Colonic mucosa (tissue), 4 donors: Measurements from ENCODE around the gene CCDC61. TPM values are rescaled to one million over a fixed set of nuclear protein-coding genes. Genes with fewer than 3 reads are reported as not detected.

Experiments
- DNase-seq: peaks from one replicate; pipeline ENCODE4 v3.0.0-alpha.2; 2020
- H3K27ac ChIP-seq: fragments of 200-600 bp; one replicate; pipeline ENCODE4 v1.8.0; 2021
- H3K27me3 ChIP-seq: fragments of 200-600 bp; one replicate; pipeline ENCODE4 v1.8.0; 2021
- H3K36me3 ChIP-seq: fragments of 200-600 bp; one replicate; pipeline ENCODE4 v1.8.0; 2021
- H3K4me1 ChIP-seq: fragments of 200-600 bp; one replicate; pipeline ENCODE4 v1.8.0; 2021; ENCODE audit warnings: mild to moderate bottlenecking
- H3K4me3 ChIP-seq: fragments of 200-600 bp; one replicate; pipeline ENCODE4 v1.8.0; 2021
- H3K9ac ChIP-seq, 2 donors: one replicate each; pipeline ENCODE4 v1.7.0; 2013; ENCODE audit warnings: control low read depth in 2 of 2, low read depth in 2 of 2, low read length in 2 of 2
- H3K9me3 ChIP-seq: fragments of 200-600 bp; one replicate; pipeline ENCODE4 v1.8.0; 2021
- intact Hi-C: fragments of 100-400 bp; cut with DNase I; formaldehyde crosslinking; loops from one replicate; pipeline ENCODE4 v1.14.1; 2022
- total RNA-seq, 2 donors: library from RNA; stranded (reverse); fragmentation: NEBNext Ultra II Directional in 1 of 2; extraction: Animal tissue kit (Norgen Biotek cat#: 25700) in 1 of 2; gene quantifications; one replicate each; pipeline ENCODE4 v1.2.1, GENCODE V29; 2021
- TF ChIP-seq, protein P1 (sequence below): fragments of 200-600 bp; IDR thresholded peaks from one replicate; pipeline ENCODE4 v1.8.0; 2022; ENCODE audit warnings: antibody characterized with exemption, mild to moderate bottlenecking
- donor health status: healthy.
- donor health status: DM: no; HTN: no; CAD: no.
- donor health status: DM: no; HTN: no; CAD: no.

The CCDC61 gene
- total RNA-seq, 2 donors from 2014 or later: 14.4 to 32.2 TPM

DNA sequence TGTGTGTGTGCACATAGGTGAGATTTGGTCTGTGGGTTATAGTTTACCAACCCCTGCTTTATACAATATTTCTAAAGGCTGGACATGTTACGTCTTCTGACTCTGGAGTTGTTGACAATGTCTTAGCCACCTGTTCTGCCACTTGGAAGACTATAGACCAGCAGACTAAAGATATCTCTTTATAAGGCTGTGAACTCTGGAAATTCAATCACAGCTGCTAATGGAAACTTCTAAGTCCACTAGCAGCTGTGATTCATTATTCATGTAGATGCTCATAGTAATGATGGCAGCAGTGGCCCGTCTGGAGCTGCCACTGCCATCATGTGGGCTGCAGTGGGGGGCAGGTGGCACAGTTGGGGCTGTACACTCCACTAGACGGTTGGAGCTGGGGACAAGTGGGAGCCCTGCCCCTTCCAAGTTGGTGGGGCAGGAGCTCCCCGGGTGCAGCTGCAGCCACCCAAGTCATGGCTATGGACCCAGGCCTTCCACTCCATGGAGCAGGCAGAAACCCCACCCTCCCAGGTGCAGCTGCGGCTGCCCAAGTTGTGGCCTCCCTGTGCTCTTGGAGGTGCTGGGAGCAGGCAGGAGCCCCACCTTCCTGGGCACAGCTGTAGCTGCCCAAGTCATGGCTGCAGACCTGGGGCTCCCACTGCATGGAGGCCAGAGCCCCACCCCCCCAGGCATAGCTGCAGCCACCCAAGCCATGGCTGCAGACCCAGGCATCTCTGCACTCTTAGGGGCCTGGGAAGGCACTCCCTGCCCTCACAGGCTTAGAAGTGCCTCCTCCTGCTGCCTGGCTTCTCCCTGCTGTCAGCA lies 36.7 kb downstream of the CCDC61 start:
- H3K36me3 ChIP-seq: no peaks in the 10 kb centered on the region
- no peaks in the 10 kb centered on the region for H3K4me1 ChIP-seq
- H3K9ac ChIP-seq: no peak overlapping the region
- TF ChIP-seq, protein P1, sequence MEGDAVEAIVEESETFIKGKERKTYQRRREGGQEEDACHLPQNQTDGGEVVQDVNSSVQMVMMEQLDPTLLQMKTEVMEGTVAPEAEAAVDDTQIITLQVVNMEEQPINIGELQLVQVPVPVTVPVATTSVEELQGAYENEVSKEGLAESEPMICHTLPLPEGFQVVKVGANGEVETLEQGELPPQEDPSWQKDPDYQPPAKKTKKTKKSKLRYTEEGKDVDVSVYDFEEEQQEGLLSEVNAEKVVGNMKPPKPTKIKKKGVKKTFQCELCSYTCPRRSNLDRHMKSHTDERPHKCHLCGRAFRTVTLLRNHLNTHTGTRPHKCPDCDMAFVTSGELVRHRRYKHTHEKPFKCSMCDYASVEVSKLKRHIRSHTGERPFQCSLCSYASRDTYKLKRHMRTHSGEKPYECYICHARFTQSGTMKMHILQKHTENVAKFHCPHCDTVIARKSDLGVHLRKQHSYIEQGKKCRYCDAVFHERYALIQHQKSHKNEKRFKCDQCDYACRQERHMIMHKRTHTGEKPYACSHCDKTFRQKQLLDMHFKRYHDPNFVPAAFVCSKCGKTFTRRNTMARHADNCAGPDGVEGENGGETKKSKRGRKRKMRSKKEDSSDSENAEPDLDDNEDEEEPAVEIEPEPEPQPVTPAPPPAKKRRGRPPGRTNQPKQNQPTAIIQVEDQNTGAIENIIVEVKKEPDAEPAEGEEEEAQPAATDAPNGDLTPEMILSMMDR: no peak
- no peak overlapping the region for H3K27ac ChIP-seq
- H3K27me3 ChIP-seq: no peaks in the 10 kb centered on the region
- H3K9me3 ChIP-seq: no peaks in the 10 kb centered on the region
- intact Hi-C loops: loop anchor here (5.0 kb wide), 1 partner anchor 155 kb away; no protein-coding TSS in a partner anchor
- H3K4me3 ChIP-seq: no peak overlapping the region
- no peak for DNase-seq

DNA sequence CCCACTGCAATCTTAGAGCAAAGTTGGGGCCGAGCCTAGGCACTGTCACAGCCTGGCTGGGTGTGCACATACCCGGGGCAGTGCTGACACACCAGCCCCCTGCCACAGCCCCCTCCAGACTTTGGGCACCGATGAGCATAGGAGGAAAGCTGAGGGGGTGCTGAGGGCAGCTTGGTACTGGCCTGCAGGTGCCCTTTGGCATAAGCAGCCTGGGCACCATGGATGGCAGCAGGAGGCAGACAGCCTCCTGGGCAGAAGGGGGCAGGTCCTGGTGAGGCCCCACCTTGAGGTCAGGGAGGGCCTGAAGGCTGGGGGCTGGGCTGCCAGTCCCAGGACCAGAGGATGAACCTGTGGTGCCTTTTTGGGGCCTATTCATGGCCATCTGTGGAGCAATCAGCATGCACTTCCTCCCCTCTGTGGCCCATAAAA lies 37.3 kb downstream of the CCDC61 start:
- Histone ChIP-seq H3K4me3 (no peak overlapping the region), H3K4me1 (no peaks in the 10 kb centered on the region), H3K9me3 (no peaks in the 10 kb centered on the region), H3K9ac (no peak overlapping the region), H3K27ac (no peak overlapping the region), H3K36me3 (no peaks in the 10 kb centered on the region), H3K27me3 (no peaks in the 10 kb centered on the region)
- DNase-seq: no peak
- TF ChIP-seq, protein P1: no peak
- intact Hi-C loops: loop anchor here (5.0 kb wide), 1 partner anchor 155 kb away; no protein-coding TSS in a partner anchor

DNA sequence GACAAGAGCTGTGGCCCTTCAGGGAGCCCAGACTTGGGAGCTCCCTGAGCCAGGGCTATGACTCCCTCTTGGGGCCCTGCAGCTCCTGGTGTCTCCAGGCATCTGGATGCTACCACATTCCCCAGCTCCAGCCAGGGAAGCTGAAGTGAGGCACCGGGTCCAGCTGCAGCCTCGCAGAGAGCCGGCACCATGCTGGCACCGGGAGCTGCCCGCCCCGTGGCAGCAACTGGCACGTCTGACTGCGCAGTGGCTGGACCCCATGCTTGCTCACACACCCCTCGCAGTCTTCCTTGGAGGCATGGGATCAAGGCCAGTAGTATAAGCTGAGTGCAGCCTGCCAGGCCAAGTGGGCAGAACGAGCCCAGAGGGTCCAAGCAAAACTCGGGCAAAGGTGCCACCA lies 38.1 kb downstream of the CCDC61 start:
- no peak overlapping the region for H3K27ac ChIP-seq
- no peak overlapping the region for H3K4me3 ChIP-seq
- no peak overlapping the region for H3K9ac ChIP-seq
- DNase-seq: no peak
- no peaks in the 10 kb centered on the region for H3K36me3 ChIP-seq
- H3K4me1 ChIP-seq: no peaks in the 10 kb centered on the region
- TF ChIP-seq, protein P1: no peak
- no peaks in the 10 kb centered on the region for H3K27me3 ChIP-seq
- intact Hi-C loops: loop anchor here (5.0 kb wide), 1 partner anchor 154 kb away; no protein-coding TSS in a partner anchor
- no peaks in the 10 kb centered on the region for H3K9me3 ChIP-seq

DNA sequence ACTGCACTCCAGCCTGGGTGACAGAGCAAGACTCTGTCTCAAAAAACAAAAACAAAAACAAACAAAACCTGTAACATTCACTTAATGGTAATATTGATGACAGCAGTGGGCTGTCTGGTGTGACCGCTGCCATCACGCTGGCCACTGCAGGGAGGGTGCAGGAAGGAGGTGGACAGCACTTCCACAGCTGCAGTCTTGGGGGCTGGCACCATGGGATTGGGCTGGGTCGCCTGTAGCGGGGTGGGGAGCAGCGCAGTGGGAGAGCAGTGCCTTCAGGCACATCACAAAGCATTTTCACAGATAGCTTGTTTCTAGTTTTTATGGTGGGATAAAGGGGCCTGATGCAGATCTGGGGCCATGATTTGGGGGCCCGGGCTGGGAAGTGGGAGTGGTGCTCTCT lies 40.3 kb downstream of the CCDC61 start:
- H3K9ac ChIP-seq: no peak overlapping the region
- DNase-seq: no peak

DNA sequence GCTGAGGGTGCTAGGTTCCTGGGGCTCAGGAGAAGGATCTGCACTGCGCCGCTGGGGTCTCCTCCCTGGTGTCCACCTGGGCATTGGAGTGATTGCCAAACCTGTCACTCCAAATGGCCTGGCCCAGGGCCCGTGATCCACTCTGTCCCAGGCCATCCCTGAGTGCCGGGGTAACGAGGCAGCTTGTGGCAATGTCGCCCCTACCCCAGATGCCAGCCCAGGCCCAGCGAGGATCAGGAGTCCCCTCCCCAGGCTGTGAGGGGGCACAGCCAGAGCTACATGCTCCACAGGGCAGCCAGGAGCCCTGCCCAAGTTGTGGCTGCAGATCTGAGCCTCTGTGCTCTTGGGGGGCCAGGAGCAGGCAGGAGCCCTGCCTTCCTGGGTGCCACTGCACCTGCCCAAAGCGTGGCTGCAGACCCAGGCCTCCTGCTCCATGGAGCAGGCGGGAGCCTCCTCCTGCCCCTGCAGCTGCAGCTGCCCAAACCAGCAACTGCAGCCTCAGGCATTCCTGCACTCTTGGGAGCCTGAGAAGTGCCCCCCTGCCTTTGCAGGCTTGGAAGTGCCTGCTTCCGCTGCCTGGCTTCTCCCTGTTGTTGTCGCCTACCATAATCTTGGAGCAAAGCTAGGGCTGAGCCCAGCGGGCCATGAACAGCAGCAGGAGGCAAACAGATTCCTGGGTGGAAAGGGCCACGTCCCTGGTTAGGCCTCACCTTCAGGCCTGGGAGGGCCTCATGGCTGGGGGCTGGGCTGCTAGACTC lies 40.9 kb downstream of the CCDC61 start:
- intact Hi-C loops: no loop called here
- H3K27me3 ChIP-seq: no peaks in the 10 kb centered on the region

More for the DNA sequence above, 40.3 kb downstream of the CCDC61 start:
- H3K27me3 ChIP-seq: no peaks in the 10 kb centered on the region
- TF ChIP-seq, protein P1: no peak
- no peak overlapping the region for H3K4me3 ChIP-seq
- no peaks in the 10 kb centered on the region for H3K4me1 ChIP-seq
- no peaks in the 10 kb centered on the region for H3K9me3 ChIP-seq
- no peaks in the 10 kb centered on the region for H3K36me3 ChIP-seq
- intact Hi-C loops: no loop called here
- H3K27ac ChIP-seq: no peak overlapping the region

More for the DNA sequence above, 40.9 kb downstream of the CCDC61 start:
- no peak overlapping the region for H3K4me3 ChIP-seq
- H3K36me3 ChIP-seq: no peaks in the 10 kb centered on the region
- TF ChIP-seq, protein P1: no peak
- no peak for DNase-seq
- H3K27ac ChIP-seq: no peak overlapping the region
- no peaks in the 10 kb centered on the region for H3K9me3 ChIP-seq
- no peak overlapping the region for H3K9ac ChIP-seq
- H3K4me1 ChIP-seq: no peaks in the 10 kb centered on the region
